GM12872 (cell line): Measurements from ENCODE around the gene USP54.

Experiments
- CTCF ChIP-seq: IDR thresholded peaks from 3 replicates; pipeline ENCODE4 v1.5.1; 2011; ENCODE audit warnings: low read depth, mild to moderate bottlenecking, low read length, moderate library complexity; ENCODE audit not compliant: insufficient read depth

USP54 gene

DNA sequence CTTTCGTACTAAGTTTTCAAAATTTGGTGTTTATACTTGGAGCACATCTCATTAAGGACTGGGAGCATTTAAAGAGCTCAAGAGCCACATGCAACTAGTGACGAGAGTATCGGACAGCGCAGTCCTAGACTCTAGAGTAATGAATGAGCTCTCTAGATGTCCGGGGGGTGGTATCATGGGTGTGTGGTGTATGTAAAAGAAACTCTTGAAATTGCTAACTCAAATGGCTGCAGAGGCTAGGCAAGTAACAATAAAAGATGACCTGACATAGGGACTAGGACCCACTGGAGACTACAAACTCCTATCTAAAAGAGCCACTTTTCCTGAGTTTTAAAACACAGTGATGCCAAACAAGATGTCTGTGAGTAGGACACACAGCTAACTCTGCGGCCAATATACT, 36.2 kb upstream of the USP54 start:
- TF ChIP-seq CTCF: no peak

GRCh38 chr10:73625884-73626752, 35.0 kb upstream of the USP54 start:
- no peak for TF ChIP-seq CTCF

GRCh38 chr10:73625004-73625883, 34.1 kb upstream of the USP54 start:
- TF ChIP-seq CTCF: 0 out of 3 replicates have a peak, but pooled peaks have one; percentile 2

GRCh38 chr10:73623056-73623455, 31.9 kb upstream of the USP54 start:
- no peak for TF ChIP-seq CTCF

GRCh38 chr10:73614720-73615119, 23.6 kb upstream of the USP54 start:
- no peak for TF ChIP-seq CTCF

- no peak for TF ChIP-seq CTCF
These were observed 18.0 kb upstream of the USP54 start for GRCh38 chr10:73609116-73609515.

- no peak for TF ChIP-seq CTCF
These were observed 10.4 kb upstream of the USP54 start for GRCh38 chr10:73601486-73601921.
